Adipose tissue (tissue), 3 donors: Measurements from ENCODE around the gene FNDC3B. TPM values are rescaled to one million over a fixed set of nuclear protein-coding genes. Genes with fewer than 3 reads are reported as not detected.

ENCODE experiments used
- H3K27ac ChIP-seq: one replicate; pipeline ENCODE4 v1.5.1; 2013; ENCODE audit warnings: low read depth, low read length
- WGBS, 3 donors: extraction: QIAGEN DNeasy Blood & Tissue Kit; methylation state at CpG; one replicate each; pipeline ENCODE4 v1.1.7; 2013; 5-methylcytosine and 5-hydroxymethylcytosine counted together
- polyA plus RNA-seq, 3 donors: library from polyadenylated mRNA; stranded (reverse); fragments of 200-250 nt; gene quantifications; one replicate each; pipeline ENCODE4 v1.2.3, GENCODE V29; 2013
- donor health status: healthy with polysubstance abuse.
- donor health status: Bipolar disorder and iron deficiency.
- donor health status: healthy.

The FNDC3B gene
- polyA plus RNA-seq, 3 donors, result 12.9 to 31.8 (median 29.6) TPM

DNA sequence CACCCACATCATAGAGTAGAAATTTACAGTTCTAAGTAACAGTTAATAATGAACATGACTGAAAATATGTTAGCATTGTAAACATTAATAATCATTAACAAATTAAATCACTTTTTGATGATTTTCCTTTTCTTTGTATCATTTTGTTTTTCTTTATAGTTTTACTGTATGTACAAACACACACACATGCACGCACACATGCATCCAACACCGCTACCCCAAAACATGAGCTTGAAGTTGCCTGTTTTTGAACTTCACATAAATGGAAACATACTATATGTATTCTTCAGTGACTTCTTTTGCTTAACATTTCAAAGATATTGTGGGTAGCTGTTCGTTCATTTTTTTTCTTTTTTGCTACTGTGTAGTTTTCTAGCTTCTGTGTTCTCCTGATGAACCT, 123.9 kb downstream of the FNDC3B start:
- 94 to 96% (median 95%) methylated on average over 3 of the region's 3 CpGs for WGBS, 3 donors
- H3K27ac ChIP-seq, result no peak overlapping the region

DNA sequence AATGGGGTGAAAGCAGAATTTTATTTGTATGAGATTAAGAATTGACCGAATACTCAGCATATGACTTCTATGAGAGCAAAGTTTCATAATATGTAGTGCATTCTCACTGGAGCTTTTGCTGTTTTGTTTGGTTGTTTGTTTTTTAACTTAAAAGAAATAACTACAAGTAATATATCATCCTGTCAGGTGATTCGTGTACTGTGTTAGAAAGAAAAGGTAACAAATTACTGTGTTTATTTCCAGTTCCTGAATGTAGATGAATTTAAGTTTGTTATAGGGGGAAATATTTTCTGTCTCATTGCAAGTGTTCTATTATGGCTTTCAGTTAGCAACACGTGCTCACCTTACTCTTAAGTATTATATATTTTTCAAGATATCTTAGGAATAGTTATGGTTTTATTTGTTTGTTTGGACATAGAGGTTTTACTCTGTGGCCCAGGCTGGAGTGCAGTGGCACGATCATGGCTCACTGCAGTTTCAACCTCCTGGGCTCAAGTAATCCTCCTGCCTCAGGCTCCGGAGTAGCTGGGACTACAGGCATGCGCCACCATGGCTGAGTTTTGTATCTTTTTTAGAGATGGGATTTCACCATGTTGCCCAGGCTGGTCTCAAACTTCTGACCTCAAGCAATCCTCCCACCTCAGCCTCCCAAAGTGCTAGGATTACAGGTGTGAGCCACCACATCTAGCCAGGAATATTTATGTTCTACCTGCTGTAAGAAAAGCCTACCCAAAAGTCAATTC, 125.4 kb downstream of the FNDC3B start:
- 86 to 94% (median 93%) methylated on average over 6 of the region's 6 CpGs for WGBS, 3 donors
- no peak overlapping the region for H3K27ac ChIP-seq

DNA sequence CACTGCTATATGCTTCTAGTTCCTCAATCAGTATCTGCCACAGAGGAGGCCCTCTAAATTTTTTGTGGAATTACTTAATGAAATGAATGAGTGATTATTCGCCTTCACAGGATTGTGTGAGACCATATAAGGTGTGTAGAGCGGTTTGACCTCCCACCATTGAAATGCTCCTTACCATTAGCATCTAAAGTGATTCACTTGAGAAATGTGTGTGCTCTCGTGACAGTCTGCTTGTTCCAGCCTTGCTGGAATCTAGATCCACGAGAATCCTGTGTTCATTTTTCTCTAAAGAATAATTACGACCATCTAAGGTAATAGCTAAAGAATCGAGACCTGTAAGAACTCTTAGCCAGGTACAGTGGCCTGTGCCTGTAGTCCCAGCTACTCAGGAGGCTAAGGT, 126.9 kb downstream of the FNDC3B start:
- no peak overlapping the region for H3K27ac ChIP-seq
- WGBS, 3 donors, result 94 to 96% (median 95%) methylated on average over 6 of the region's 6 CpGs

DNA sequence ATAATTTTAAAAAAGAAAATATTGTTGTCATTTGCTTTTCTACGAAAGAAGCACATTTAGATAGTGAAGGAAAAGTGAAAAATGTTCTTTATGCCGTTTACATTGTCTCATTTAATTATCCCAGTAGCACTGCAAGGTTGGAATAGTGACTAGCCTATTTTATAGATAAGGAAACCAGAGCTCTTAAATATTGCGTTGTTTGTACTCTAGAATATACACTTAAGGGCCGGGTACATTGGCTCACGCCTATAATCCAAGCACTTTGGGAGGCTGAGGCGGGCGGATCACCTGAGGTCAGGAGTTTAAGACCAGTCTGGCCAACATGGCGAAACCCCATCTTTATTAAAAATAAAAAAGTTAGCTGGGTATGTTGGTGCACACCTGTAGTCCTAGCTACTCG, 127.5 kb downstream of the FNDC3B start:
- WGBS, 3 donors, result 86 to 97% (median 90%) methylated on average over 9 of the region's 9 CpGs
- no peak overlapping the region for H3K27ac ChIP-seq

DNA sequence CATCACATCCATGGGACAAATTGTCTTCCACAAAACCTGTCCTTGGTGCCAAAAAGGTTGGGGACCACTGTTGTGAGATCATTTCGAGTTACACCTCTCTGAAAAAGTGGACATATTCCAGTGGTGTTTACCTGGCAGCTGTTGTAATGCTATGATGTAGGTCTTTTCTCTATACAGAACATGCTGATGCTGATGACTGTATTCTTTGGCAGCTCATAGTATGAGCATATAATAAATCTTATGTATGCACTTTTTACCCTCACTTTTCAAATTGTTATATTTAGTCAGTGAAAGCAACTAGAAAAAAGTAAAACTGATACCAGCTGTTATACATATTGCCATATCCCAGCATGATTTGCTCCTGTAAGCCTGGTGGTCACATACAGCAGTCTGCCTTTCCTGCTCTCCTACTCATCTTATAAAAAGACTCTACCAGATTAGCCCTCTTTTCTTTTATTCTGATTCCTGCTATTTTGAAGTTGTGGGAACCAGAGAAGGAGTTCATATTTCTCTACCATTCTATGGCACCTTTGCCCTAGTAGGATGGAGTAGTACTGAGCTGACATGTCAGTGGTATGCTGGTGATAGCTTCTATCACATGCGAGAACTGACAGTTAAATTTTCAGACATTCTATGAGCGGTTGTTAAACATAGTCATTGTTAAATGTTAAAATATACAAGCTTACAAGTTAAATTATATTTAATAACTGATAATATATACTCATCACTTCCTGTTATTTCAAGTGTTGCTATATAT, 128.7 kb downstream of the FNDC3B start:
- no peak overlapping the region for H3K27ac ChIP-seq
- WGBS, 3 donors, result 86 to 87% (median 86%) methylated on average over 3 of the region's 3 CpGs

DNA sequence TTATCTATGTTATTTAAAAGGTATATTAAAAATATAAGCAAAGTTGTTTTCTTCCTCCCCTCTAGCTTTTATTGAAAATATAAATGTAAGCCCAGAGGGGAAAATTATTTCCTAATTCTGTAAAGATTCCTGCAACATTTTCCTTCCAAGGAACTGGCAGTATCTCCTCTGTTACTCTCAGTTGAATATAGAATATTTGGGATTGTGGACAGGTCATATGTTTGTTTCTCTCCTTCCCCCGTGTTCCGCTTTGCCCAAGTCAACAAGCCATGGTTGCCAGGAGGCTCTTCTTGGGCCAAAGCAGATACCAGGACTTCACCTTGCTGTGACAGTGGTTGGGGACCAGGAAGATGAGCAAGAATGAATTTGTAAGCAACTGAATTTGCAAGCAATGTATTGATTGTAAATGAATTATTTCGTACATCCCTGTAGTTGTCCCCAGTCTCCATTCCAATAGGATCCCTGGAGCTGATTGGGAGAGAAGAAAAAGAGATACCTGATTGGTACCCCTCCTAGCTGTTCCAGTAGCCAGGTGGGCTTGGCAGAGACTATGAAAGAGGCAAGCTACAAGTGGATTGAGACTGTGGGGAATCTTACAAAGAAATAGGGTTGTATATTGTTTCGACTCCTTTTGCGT, 130.8 kb downstream of the FNDC3B start:
- 71 to 88% (median 88%) methylated on average over 5 of the region's 5 CpGs for WGBS, 3 donors
- peak overlapping the region; percentile 57 for H3K27ac ChIP-seq

DNA sequence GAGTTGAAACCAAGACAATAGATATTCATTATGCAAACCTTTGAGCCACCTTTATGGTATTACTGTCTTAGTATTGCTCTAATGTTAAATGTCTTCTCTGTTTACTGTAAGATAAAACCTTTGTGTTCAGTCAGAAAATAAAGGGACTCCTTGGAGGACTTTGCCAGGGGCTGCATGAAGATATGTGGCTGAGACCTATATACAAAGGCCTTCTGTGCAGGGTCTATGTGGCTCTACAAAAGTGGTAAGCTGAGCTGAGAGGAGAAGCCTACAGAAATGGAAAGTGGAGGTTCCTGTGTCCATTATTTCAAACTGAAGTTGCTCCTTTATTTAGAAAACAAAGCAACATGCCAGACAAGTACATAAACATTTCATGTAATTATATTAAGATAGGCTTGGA, 131.5 kb downstream of the FNDC3B start:
- H3K27ac ChIP-seq, result no peak overlapping the region

DNA sequence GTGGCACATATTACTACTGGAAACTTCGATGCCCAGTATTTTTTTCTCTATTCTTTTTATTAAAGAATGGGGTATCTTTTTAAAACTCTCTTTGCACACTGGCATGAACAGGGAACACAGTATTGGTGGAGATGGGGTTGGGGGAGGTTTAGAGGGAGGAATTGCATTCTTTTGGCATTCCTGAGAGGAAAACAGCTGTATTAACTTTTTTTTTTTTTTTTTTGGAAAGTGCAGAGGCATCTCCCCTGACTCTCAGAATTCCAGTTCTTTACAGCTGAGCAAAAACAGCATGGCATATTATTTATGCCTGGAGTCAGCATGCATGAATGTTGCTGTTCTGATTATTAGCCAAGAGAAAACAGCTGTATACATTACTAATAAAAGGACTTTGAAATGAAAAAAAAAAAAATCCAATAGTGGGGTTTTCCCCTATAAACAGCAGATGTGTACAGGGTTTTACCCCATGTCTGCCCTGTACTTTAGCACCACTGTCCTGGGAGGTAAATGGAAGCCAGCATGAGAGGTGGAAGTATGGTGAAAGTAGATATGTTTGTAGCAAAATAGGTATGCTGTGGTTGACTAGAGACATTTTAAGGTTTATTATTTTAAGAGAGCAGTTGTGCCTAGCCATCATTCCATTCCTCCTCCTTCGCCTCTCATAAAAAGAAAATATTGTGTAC, 132.2 kb downstream of the FNDC3B start:
- WGBS, 3 donors, result 80 to 87% (median 86%) methylated on average over 2 of the region's 2 CpGs
- H3K27ac ChIP-seq, result no peak overlapping the region

DNA sequence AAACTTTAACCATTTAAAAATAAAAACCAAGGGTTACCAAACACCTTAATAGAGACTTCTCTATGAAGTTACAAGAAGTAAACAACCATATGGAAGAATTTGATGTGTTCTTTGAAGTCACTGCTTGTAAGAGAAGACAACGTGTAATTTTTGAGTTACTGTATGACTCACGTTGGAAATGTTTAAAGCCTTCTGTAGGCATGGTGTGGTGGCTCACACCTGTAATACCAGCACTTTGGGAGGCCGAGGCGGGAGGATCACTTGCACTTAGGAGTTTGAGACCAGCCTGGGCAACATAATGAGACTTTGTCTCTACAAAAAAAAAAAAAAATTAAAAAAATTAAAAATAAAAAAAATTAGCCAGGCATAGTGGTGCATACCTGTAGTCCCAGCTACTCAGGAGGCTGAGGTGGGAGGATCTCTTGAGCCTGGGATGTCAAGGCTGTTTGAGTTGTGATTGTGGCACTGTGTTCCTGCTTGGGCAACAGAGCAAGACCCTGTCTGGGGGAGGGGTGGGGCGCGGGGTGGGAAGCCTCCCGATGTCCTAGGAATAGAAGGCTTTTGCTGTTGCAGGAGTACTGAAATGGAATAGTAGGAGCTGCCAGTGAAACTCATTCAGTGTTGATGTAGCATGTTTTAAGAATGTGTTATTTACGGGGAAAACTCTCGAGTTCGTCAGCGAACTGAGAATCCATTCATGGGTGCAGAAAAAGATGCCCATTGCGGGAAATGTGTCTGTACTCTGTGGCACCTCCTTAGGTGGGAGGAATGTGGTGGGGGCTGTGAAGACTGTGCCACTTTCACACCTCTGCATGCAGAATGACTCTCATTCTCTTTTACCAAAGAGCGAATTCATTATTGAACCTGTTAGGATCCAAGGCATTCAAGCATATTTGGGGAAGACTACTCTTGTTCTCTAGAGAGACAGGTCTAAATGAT, 134.2 kb downstream of the FNDC3B start:
- 80 to 84% (median 83%) methylated on average over 13 of the region's 13 CpGs for WGBS, 3 donors

DNA sequence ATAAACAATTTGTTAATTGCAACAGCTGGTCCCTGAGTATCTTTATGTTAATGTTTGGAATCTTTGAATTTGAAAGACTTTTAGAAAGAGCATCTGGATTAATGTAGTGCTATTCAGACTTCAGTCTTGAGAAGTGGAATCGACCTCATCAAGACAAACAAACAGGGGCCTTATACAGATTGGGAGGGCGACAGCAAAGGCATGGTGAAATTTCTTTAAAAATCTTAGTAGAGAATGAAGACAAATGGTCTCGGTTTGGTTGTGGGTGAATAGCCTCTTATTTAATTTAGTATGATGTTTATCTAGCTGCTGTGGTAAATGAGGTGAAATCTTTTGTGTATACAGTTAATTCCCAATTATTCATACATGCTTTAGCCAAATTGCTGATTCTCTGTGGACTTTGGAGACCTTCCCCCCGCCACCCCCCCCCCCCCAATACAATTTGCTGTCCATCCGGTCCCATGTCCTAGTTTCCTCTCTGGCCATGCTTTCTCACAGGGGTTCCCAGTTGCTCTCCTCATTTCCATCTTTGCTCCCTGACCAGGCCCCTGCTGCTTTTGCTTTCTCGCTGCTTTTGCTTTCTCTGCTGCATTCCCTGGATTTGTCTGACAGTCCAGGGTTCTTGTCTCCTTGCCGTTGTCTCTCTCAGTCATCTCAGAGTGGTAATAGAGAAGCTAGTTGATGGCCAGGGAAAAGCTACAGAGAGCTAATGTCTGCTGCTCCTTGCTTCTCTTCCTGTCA, 135.3 kb downstream of the FNDC3B start:
- 72 to 80% (median 76%) methylated on average over 5 to 7 of the region's 7 CpGs for WGBS, 3 donors
- H3K27ac ChIP-seq, result no peak overlapping the region

More for the DNA sequence above, 134.2 kb downstream of the FNDC3B start:
- H3K27ac ChIP-seq, result no peak overlapping the region

DNA sequence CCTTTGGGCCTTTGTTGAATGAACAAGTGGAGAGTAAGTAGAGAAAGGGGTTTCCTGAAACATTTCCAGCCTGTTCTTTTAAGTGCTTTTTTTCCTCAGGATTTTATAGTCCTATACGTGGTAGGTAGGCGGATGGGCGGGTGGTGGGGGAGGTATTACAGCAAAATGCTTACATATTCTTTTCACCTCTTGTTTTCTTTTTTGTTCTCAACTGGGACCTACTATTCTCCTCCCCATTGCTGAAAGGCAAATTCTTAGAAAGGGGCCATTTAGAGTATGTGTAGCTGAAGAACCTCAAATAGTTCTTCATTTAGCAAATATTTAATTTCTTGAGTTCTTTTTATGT, 135.8 kb downstream of the FNDC3B start:
- no peak overlapping the region for H3K27ac ChIP-seq
- WGBS, 3 donors, result 75 to 89% (median 82%) methylated on average over 3 of the region's 3 CpGs

DNA sequence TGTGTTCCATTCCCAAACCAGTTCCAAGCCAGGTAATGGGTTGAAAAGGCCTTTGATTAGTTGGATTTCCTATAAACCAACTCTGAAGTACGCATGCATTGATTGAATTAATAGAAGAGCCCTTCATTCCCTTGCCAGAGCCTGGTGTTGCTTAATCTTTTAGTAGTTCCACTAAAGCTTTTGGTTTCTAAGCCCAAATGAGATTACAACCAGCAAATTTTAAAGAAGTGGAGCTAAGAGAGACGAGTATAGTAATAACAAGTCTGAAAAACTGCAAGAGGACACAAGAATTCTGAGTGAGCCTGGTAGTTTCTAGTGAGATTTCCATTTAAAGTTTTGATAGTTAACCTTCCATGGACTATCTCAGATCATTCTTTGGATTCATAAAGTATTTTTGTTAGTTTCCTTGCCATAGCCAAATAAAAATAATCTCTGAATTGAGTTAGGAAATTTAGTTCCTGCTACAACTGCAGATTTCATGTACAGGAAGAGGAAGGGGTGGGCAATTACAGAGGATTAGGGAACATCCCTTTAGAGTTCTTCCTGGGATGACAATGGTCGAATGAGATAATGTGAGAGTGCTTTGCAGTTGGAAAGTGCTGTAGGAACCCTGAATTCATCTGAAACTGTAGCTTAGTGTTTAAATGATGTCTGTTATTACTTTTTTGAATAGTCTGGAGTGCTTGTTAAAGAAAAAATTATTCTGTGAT, 136.8 kb downstream of the FNDC3B start:
- no peak overlapping the region for H3K27ac ChIP-seq
- 42 to 61% (median 45%) methylated on average over 3 of the region's 3 CpGs for WGBS, 3 donors

DNA sequence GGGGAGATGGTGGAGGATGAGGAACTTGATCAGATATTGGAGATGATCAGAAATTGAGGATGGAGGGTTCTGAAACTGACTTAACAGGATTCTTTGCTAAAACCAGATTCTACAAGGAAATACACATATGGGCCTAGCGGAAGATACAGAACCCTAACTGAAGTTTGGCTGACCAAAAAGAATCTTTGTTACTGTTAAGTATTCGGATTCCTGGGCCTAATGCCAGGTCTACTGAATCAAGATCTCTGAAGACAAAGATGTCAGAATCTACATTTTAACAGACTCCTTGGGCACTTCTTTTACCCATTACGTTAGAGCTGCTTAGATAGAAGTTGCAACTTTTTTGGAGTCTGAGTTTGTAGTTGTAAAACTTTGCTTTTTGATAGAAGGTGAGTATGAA, 137.7 kb downstream of the FNDC3B start:
- no peak overlapping the region for H3K27ac ChIP-seq

DNA sequence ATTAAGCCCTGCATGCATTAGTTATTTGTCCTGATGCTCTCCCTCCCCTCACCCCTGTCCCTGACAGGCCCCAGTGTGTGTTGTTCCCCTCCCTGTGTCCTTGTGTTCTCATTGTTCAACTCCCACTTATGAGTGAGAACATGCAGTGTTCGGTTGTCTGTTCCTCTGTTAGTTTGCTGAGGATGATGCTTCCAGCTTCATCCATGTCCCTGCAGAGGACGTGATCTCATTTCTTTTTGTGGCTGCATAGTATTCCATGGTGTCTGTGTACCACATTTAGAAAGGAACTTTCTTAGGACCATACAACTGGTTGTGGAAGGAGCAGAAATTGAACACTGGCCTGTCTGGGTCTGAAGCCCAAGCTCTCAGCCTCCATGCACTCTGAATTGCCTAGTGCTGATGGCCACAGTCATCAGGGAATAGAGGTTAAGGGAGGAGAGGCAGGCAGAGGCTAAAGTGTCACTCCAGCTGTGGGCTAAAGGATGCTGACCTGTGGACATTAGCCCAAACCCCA, 138.5 kb downstream of the FNDC3B start:
- WGBS, 3 donors, result 94 to 100% (median 96%) methylated on average over 2 of the region's 2 CpGs
- H3K27ac ChIP-seq, result no peak overlapping the region

More for the DNA sequence above, 137.7 kb downstream of the FNDC3B start:
- 56 to 60% (median 58%) methylated on average over 3 of the region's 3 CpGs for WGBS, 3 donors

DNA sequence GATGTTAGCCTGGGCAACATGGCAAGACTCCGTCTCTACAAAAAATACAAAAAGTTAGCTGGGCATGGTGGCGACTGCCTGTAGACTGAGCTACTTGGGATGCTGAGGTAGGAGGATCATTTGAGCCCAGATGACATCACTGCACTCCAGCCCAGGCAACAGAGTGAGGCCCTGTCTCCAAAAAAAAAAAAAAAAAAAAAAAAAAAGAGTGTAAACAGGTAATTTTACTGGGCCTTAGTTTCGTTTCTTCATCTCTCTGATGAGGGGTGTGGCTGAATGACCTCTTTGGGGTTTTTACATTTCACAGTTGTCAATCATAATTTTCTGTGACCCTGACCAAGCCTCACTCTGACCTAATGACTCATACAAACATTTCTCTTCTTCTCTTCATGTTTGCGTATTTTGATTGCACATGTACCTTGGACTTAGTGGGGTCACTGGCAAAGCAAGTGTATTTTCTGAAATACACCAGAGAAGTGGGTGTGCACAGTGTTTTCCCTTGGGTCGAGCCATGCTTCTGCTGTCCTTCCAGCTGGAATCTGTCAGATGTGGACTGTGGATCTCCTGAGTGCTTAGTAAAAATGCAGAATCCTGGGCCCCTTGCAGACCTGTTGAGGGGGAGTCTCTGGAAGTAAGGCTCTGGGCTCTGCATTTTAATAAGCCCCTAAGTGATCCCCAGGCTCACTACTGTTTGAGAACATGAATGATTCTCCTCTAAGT, 140.5 kb downstream of the FNDC3B start:
- no peak overlapping the region for H3K27ac ChIP-seq
- WGBS, 3 donors, result 72 to 80% (median 76%) methylated on average over 5 of the region's 5 CpGs

DNA sequence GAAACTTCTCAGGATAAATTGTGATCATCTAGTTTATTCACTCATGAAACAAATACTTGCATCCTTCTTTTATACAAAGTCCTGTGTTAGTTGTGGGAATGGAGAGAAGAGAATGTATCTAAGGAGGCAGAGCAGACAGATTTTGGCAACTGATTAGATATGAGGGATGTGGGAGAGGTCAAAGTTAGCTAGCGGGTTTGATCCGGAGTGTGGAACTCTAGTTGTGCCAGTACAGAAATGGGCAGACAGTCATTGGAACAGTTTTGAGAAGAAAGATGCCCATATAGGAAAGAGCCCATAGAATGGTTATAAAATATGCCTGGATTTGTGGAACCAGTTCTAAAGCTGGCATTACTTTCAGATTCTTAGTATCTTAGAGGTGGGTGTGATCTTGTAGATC, 141.1 kb downstream of the FNDC3B start:
- WGBS, 3 donors, result 71 to 85% (median 83%) methylated on average over 2 of the region's 2 CpGs
- H3K27ac ChIP-seq, result no peak overlapping the region
